ENCODE measurements around the gene TSPAN16.

Gene TSPAN16

DNA sequence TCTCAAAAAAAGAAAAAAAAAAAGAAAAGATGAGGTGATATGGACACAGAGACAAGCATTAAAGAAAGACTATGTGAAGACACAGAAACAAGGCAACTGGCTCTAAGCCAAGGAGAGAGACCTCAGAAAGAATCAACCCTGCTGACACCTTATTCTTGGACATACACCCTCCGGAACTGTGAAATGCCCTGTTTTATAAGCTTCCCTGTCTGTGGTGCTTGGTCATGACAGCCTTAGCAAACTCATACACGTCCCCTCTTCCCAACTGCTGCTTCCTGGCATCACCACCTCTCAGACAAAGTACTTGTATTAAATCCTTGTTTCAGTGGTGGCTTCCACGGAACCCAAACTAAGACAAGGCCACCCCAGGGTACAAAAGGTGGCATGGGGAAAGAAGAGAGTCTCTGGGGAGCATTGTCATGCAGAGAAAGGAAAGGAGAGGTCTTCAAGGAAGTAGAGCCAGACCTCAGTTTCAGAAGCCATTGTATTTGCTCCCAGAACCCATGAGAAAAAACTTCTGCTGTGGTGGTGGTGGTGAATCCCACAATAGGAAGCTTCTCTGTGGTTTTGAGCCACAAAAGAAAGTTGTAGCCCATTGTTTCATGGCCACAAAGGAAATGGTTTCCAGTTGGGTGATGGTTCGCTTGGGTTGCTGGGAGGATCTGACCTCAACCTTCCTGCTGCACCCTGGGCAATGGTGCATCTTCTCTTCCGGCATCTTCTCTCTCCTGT is 16.3 kb upstream of the TSPAN16 start:
- TF ChIP-seq EZH2 (optimal IDR thresholded peaks at IDR 0.05; ENCODE audit: low read depth, low read length): no peak
- TF ChIP-seq EZH2phosphoT487 (IDR thresholded peaks at IDR 0.05; ENCODE audit: low read length): no peak
- TF ChIP-seq, protein P1, sequence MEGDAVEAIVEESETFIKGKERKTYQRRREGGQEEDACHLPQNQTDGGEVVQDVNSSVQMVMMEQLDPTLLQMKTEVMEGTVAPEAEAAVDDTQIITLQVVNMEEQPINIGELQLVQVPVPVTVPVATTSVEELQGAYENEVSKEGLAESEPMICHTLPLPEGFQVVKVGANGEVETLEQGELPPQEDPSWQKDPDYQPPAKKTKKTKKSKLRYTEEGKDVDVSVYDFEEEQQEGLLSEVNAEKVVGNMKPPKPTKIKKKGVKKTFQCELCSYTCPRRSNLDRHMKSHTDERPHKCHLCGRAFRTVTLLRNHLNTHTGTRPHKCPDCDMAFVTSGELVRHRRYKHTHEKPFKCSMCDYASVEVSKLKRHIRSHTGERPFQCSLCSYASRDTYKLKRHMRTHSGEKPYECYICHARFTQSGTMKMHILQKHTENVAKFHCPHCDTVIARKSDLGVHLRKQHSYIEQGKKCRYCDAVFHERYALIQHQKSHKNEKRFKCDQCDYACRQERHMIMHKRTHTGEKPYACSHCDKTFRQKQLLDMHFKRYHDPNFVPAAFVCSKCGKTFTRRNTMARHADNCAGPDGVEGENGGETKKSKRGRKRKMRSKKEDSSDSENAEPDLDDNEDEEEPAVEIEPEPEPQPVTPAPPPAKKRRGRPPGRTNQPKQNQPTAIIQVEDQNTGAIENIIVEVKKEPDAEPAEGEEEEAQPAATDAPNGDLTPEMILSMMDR (IDR thresholded peaks at IDR 0.05; ENCODE audit: low read length): no peak
- H3F3A ChIP-seq (ENCODE audit: insufficient read depth, low read length): peaks cover 9% of the 10 kb centered on the region
- H3K4me1 ChIP-seq (ENCODE audit: low read length): 0 out of 2 replicates have a peak, but pooled peaks cover 3% of the 10 kb centered on the region
- H3K36me3 ChIP-seq (replicated peaks; ENCODE audit: insufficient read depth, low read length): no peaks in the 10 kb centered on the region
- H3K27me3 ChIP-seq (replicated peaks; ENCODE audit: insufficient read depth, low read length): peaks cover 66% of the 10 kb centered on the region
- H3K4me3 ChIP-seq (ENCODE audit: low read length): no peak overlapping the region
- no peaks in the 10 kb centered on the region for H3K79me2 ChIP-seq (ENCODE audit: low read length)
- H3K4me2 ChIP-seq (ENCODE audit: low read depth, low read length): no peak overlapping the region
- H3K9me2 ChIP-seq (replicated peaks; ENCODE audit: insufficient read depth, low read length): no peaks in the 10 kb centered on the region
- no peak overlapping the region for H3K9ac ChIP-seq (ENCODE audit: low read length)
- H3K27ac ChIP-seq (ENCODE audit: low read length): no peak overlapping the region
- H2AFZ ChIP-seq (ENCODE audit: low read length): no peak overlapping the region
- DNase-seq: peak; percentile 70
- H3K9me3 ChIP-seq (replicated peaks; ENCODE audit: insufficient read depth, low read length): no peaks in the 10 kb centered on the region
- H4K20me1 ChIP-seq (ENCODE audit: insufficient read depth, low read length): no peaks in the 10 kb centered on the region

DNA sequence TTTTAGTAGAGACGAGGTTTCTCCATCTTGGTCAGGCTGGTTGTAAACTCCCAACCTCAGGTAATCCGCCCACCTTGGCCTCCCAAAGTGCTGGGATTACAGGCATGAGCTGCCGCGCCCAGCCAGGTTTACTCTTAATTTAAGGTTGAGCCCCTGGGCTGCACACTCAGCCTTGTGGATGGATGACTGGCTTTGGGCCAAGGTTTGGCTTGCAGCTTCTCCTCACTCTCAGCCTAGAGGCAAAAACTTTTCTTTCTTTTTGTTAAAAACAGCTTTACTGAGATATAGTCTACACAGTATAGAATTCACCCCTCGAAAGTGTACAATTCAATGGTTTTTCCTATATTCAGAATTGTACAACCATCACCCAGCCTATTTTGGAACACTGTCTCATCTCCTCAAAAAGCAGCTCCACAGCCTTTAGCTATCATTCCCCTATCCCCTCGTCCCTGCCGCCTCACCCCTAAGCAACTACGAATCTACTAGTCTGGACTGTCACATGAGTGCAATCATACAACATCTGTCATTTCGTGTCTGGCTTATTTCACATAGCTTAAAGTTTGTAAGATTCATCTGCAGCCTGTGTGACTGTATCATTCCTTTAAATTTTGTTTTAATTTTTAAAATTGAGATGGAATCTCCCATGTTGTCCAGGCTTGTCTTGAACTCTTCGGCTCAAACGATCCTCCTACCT is 14.5 kb upstream of the TSPAN16 start:
- TF ChIP-seq EZH2phosphoT487 (IDR thresholded peaks at IDR 0.05; ENCODE audit: low read length) (no peak), EZH2 (optimal IDR thresholded peaks at IDR 0.05; ENCODE audit: low read depth, low read length) (no peak)
- TF ChIP-seq, protein P1 (IDR thresholded peaks at IDR 0.05; ENCODE audit: low read length): no peak
- H3K4me1 ChIP-seq (ENCODE audit: low read length): 0 out of 2 replicates have a peak, but pooled peaks cover 3% of the 10 kb centered on the region
- no peak for DNase-seq
- H3F3A ChIP-seq (ENCODE audit: insufficient read depth, low read length): peaks cover 9% of the 10 kb centered on the region
- peaks cover 69% of the 10 kb centered on the region for H3K27me3 ChIP-seq (replicated peaks; ENCODE audit: insufficient read depth, low read length)
- H4K20me1 ChIP-seq (ENCODE audit: insufficient read depth, low read length): no peaks in the 10 kb centered on the region
- no peak overlapping the region for H2AFZ ChIP-seq (ENCODE audit: low read length)
- H3K4me3 ChIP-seq (ENCODE audit: low read length): no peak overlapping the region
- no peak overlapping the region for H3K27ac ChIP-seq (ENCODE audit: low read length)
- no peaks in the 10 kb centered on the region for H3K79me2 ChIP-seq (ENCODE audit: low read length)
- H3K9me2 ChIP-seq (replicated peaks; ENCODE audit: insufficient read depth, low read length): no peaks in the 10 kb centered on the region
- H3K9ac ChIP-seq (ENCODE audit: low read length): no peak overlapping the region
- no peak overlapping the region for H3K4me2 ChIP-seq (ENCODE audit: low read depth, low read length)
- H3K9me3 ChIP-seq (replicated peaks; ENCODE audit: insufficient read depth, low read length): no peaks in the 10 kb centered on the region
- no peaks in the 10 kb centered on the region for H3K36me3 ChIP-seq (replicated peaks; ENCODE audit: insufficient read depth, low read length)

DNA sequence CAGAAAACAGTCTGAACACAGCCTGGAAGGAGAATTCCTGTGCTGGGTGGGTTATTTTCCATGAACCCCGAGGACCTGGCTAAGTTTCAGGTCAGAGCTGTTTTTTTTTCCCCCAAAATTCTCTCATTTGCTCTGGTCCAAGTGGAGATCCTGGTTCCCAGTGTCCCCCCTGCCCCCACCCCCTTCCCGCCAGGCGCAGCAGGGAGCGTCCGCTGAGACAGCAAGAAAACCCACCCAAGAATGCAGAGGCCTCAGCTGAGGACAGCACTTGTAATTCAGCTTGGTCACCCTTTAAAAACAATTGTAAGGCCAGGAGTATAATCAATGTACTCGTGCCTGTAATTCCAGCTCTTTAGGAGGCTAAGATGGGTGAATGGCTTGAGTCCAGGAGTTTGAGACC is 11.4 kb upstream of the TSPAN16 start:
- Histone ChIP-seq H3K9ac (ENCODE audit: low read length) (no peak overlapping the region), H3K4me2 (ENCODE audit: low read depth, low read length) (no peak overlapping the region), H4K20me1 (ENCODE audit: insufficient read depth, low read length) (no peaks in the 10 kb centered on the region), H3K27ac (ENCODE audit: low read length) (no peak overlapping the region), H3K79me2 (ENCODE audit: low read length) (no peaks in the 10 kb centered on the region), H3K9me2 (replicated peaks; ENCODE audit: insufficient read depth, low read length) (no peaks in the 10 kb centered on the region), H3K4me1 (ENCODE audit: low read length) (0 out of 2 replicates have a peak, but pooled peaks cover 2% of the 10 kb centered on the region), H3K9me3 (replicated peaks; ENCODE audit: insufficient read depth, low read length) (no peaks in the 10 kb centered on the region), H3K4me3 (ENCODE audit: low read length) (no peak overlapping the region), H2AFZ (ENCODE audit: low read length) (no peak overlapping the region), H3K36me3 (replicated peaks; ENCODE audit: insufficient read depth, low read length) (no peaks in the 10 kb centered on the region), H3F3A (ENCODE audit: insufficient read depth, low read length) (peaks cover 8% of the 10 kb centered on the region), H3K27me3 (replicated peaks; ENCODE audit: insufficient read depth, low read length) (peaks cover 78% of the 10 kb centered on the region)
- TF ChIP-seq EZH2 (optimal IDR thresholded peaks at IDR 0.05; ENCODE audit: low read depth, low read length): no peak
- TF ChIP-seq EZH2phosphoT487 (IDR thresholded peaks at IDR 0.05; ENCODE audit: low read length): no peak
- TF ChIP-seq, protein P1 (IDR thresholded peaks at IDR 0.05; ENCODE audit: low read length): no peak
- DNase-seq: no peak

Measured in MM.1S (cell line).